Gastrocnemius medialis (tissue), 4 donors: ENCODE data around the gene KAZN. TPM values are rescaled to one million over a fixed set of nuclear protein-coding genes. Genes with fewer than 3 reads are reported as not detected.

Experiments
- ATAC-seq, 2 donors: fragments of 150-250 bp; one replicate each; pipeline ENCODE4 v1.9.1; 2016
- DNase-seq, 2 donors: peaks; one replicate each; pipeline ENCODE4 v3.0.0-alpha.2; 2019
- H3K27ac ChIP-seq, 4 donors: fragments of 200-600 bp; sonication (generic); 1 replicate in 1 of 4; 2 replicates in 3 of 4; pipeline ENCODE4 v1.5.1; 2016 to 2018; ENCODE audit warnings: mild to moderate bottlenecking in 2 of 4, moderate library complexity in 1 of 4
- H3K27me3 ChIP-seq, 3 donors: fragments of 200-600 bp; sonication (generic) in 2 of 3; 1 replicate in 1 of 3; 2 replicates in 2 of 3; pipeline versions ENCODE4 v1.5.1 to v1.6.0; 2016 to 2019; ENCODE audit warnings: mild to moderate bottlenecking in 1 of 3, moderate library complexity in 1 of 3
- H3K36me3 ChIP-seq, 2 donors: fragments of 200-600 bp; sonication (generic) in 1 of 2; one replicate each; pipeline ENCODE4 v1.5.1; 2017 to 2018
- H3K4me1 ChIP-seq, 2 donors: fragments of 200-600 bp; sonication (generic) in 1 of 2; one replicate each; pipeline ENCODE4 v1.5.1; 2016 to 2017; ENCODE audit warnings: mild to moderate bottlenecking in 2 of 2
- H3K4me3 ChIP-seq, 4 donors: fragments of 200-600 bp; sonication (generic) in 3 of 4; 1 replicate in 1 of 4; 2 replicates in 3 of 4; pipeline ENCODE4 v1.5.1; 2016 to 2019; ENCODE audit warnings: mild to moderate bottlenecking in 2 of 4
- H3K9me3 ChIP-seq, 3 donors: fragments of 200-600 bp; sonication (generic) in 2 of 3; 1 replicate in 1 of 3; 2 replicates in 2 of 3; pipeline ENCODE4 v1.5.1; 2016 to 2019
- POLR2A ChIP-seq, 2 donors: fragments of 450-650 bp; IDR thresholded peaks; one replicate each; pipeline ENCODE4 v1.6.1; 2017; ENCODE audit warnings: antibody characterized with exemption in 2 of 2, mild to moderate bottlenecking in 2 of 2, moderate library complexity in 2 of 2
- in situ Hi-C, 4 donors: fragments of 200-750 bp; cut with MboI; loops; one replicate each; pipeline versions ENCODE4 v1.15.0 to v1.8.0; 2017; ENCODE audit warnings: low sequenced_read_pairs in 4 of 4
- intact Hi-C: fragments of 100-400 bp; cut with DNase I; formaldehyde crosslinking; loops from one replicate; pipeline ENCODE4 v1.15.1; 2023; ENCODE audit warnings: low total_unique reads
- total RNA-seq, 4 donors: library from RNA; depleted of rRNA; stranded (reverse); fragments of >200 nt; gene quantifications; one replicate each; pipeline versions ENCODE4 v1.1.0 to v1.2.3, GENCODE V29; 2016
- TF ChIP-seq, protein P1 (sequence below), 5 experiments: fragments of 450-650 bp in 3 of 5; fragments of 200-600 bp in 2 of 5; sonication (generic) in 2 of 5; IDR thresholded peaks in 4 of 5; conservative IDR thresholded peaks in 1 of 5; 1 replicate in 4 of 5; 2 replicates in 1 of 5; pipeline ENCODE4 v1.5.1; 2016 to 2019; ENCODE audit warnings: antibody characterized with exemption in 5 of 5, mild to moderate bottlenecking in 3 of 5, moderate library complexity in 3 of 5

Gene KAZN
- total RNA-seq, 4 donors from 2014 or later = 0.05 to 2.2 (median 1.00) TPM

DNA sequence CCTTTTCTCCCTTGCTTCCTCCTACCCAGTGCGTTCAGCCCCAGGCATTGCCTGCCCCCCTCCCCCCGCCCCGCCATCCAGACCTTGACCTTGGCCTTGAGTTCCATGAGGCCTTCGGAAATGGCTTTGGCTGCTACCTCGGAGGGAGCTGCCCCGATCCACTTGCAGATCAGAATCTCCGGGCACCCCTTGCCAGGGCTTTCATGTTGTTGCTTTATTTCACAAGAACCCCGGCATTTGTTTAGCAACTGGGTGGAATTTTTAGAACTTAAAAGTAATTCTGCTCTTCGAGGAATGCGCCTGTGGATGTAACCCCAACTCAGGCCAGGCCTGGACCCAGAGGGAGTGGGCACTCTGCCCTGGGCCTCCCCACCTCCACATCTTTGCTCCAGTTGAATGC is 401.0 kb downstream of the KAZN start:
- H3K9me3 ChIP-seq = no peaks in the 10 kb centered on the region
- H3K4me1 ChIP-seq = no peaks in the 10 kb centered on the region
- no peak overlapping the region for H3K4me3 ChIP-seq
- no peaks in the 10 kb centered on the region for H3K27me3 ChIP-seq
- in situ Hi-C loops (no loop called here), intact Hi-C loops (no loop called here)
- ATAC-seq (no peak), DNase-seq (no peak)
- no peak for TF ChIP-seq POLR2A (IDR thresholded peaks at IDR 0.05)
- TF ChIP-seq, protein P1, sequence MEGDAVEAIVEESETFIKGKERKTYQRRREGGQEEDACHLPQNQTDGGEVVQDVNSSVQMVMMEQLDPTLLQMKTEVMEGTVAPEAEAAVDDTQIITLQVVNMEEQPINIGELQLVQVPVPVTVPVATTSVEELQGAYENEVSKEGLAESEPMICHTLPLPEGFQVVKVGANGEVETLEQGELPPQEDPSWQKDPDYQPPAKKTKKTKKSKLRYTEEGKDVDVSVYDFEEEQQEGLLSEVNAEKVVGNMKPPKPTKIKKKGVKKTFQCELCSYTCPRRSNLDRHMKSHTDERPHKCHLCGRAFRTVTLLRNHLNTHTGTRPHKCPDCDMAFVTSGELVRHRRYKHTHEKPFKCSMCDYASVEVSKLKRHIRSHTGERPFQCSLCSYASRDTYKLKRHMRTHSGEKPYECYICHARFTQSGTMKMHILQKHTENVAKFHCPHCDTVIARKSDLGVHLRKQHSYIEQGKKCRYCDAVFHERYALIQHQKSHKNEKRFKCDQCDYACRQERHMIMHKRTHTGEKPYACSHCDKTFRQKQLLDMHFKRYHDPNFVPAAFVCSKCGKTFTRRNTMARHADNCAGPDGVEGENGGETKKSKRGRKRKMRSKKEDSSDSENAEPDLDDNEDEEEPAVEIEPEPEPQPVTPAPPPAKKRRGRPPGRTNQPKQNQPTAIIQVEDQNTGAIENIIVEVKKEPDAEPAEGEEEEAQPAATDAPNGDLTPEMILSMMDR (IDR thresholded peaks at IDR 0.05 in 4 of 5, conservative IDR thresholded peaks at IDR 0.05 in 1 of 5) = no peak
- H3K36me3 ChIP-seq = no peaks in the 10 kb centered on the region
- H3K27ac ChIP-seq = no peak overlapping the region

GRCh38 chr1:15000030-15000429 is 401.5 kb downstream of the KAZN start:
- in situ Hi-C loops (no loop called here), intact Hi-C loops (no loop called here)
- no peaks in the 10 kb centered on the region for H3K9me3 ChIP-seq
- DNase-seq = no peak
- no peaks in the 10 kb centered on the region for H3K36me3 ChIP-seq
- no peak overlapping the region for H3K4me3 ChIP-seq
- no peaks in the 10 kb centered on the region for H3K4me1 ChIP-seq
- TF ChIP-seq, protein P1 (IDR thresholded peaks at IDR 0.05 in 4 of 5, conservative IDR thresholded peaks at IDR 0.05 in 1 of 5) = no peak
- no peak for TF ChIP-seq POLR2A (IDR thresholded peaks at IDR 0.05)
- no peak overlapping the region for H3K27ac ChIP-seq
- ATAC-seq = no peak
- no peaks in the 10 kb centered on the region for H3K27me3 ChIP-seq

DNA sequence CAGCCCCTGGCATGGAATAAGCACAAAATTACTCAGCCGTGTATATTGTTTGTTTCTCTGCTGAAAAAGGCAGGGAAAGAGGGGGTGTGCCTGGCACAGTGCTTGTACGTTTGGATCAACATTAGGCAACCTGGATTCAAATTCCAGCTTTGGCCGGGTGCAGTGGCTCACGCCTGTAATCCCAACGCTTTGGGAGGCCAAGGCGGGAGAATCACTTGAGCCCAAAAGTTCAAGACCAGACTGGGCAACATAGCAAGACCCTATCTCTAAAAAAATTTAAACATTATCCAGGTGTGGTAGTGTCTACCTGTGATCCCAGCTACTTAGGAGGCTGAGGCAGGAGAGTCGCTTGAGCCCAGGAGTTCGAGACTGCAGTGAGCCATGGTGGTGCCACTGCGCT is 402.2 kb downstream of the KAZN start:
- Histone ChIP-seq H3K4me1 (no peaks in the 10 kb centered on the region), H3K36me3 (no peaks in the 10 kb centered on the region), H3K9me3 (no peaks in the 10 kb centered on the region), H3K27ac (no peak overlapping the region), H3K27me3 (no peaks in the 10 kb centered on the region), H3K4me3 (no peak overlapping the region)
- in situ Hi-C loops = no loop called here
- DNase-seq = no peak
- TF ChIP-seq POLR2A (IDR thresholded peaks at IDR 0.05) = no peak
- TF ChIP-seq, protein P1 (IDR thresholded peaks at IDR 0.05 in 4 of 5, conservative IDR thresholded peaks at IDR 0.05 in 1 of 5) = no peak
- intact Hi-C loops = no loop called here
- no peak for ATAC-seq

DNA sequence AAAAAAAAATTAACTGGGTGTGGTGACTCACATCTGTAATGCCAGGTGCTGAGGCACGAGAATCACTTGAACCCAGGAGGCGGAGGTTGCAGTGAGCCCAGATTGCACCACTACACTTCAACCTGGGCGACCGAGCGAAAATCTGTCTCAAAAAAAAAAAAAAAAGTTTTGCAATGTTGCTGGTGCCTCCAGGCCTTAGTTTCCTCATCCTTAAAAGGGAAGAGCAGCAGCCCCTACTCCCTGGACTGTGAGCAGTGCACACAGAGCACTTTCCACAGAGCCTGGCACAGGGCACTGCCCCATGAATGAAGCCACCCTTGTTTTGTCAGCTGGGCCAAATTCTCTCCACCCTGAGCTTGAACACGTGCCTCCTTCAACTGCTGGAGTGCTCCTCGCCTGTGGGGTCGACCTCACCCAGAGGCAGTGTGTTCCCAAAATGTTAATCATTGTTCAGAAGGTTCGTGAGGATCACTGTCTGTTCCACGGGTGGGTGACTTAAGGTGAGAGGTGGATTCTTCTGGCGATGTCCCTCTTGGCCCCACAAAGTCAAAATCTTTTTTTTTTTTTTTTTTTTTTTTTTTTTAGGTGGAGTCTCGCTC is 402.9 kb downstream of the KAZN start:
- ATAC-seq (no peak), DNase-seq (no peak)
- H3K27me3 ChIP-seq = no peaks in the 10 kb centered on the region
- no peaks in the 10 kb centered on the region for H3K4me1 ChIP-seq
- in situ Hi-C loops (no loop called here), intact Hi-C loops (no loop called here)
- H3K36me3 ChIP-seq = no peaks in the 10 kb centered on the region
- TF ChIP-seq, protein P1 (IDR thresholded peaks at IDR 0.05 in 4 of 5, conservative IDR thresholded peaks at IDR 0.05 in 1 of 5) = no peak
- TF ChIP-seq POLR2A (IDR thresholded peaks at IDR 0.05) = no peak
- no peak overlapping the region for H3K27ac ChIP-seq
- H3K9me3 ChIP-seq = no peaks in the 10 kb centered on the region
- no peak overlapping the region for H3K4me3 ChIP-seq

DNA sequence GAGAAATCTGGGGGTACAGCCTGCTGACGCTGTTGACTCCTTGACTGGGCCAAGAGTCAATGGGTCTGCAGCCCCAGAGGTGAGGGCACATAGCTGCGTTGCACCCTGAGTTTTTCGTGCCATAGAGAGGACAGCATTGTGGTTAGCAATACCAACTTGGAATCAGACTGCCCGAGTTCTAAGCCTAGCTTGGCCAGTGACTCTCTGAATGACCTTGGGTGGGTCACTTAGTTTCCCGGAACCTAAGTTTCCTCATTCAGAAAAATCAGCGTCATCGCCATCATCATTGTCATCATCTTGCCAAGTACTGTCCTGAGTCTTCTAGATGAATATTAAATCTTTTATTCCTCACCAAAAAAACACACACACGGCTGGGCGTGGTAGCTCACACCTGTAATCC is 403.8 kb downstream of the KAZN start:
- TF ChIP-seq, protein P1 (IDR thresholded peaks at IDR 0.05 in 4 of 5, conservative IDR thresholded peaks at IDR 0.05 in 1 of 5) = no peak
- no peak for TF ChIP-seq POLR2A (IDR thresholded peaks at IDR 0.05)
- H3K27me3 ChIP-seq = no peaks in the 10 kb centered on the region
- no peaks in the 10 kb centered on the region for H3K4me1 ChIP-seq
- in situ Hi-C loops (no loop called here), intact Hi-C loops (no loop called here)
- no peak for ATAC-seq
- H3K4me3 ChIP-seq = no peak overlapping the region
- H3K9me3 ChIP-seq = no peaks in the 10 kb centered on the region
- H3K36me3 ChIP-seq = no peaks in the 10 kb centered on the region
- no peak overlapping the region for H3K27ac ChIP-seq
- DNase-seq = no peak
